Suprapubic skin (tissue), 3 donors: ENCODE measurements around the gene TPCN2.

Source experiments
- EP300 ChIP-seq: sonication (generic); formaldehyde crosslinking; IDR thresholded peaks from one replicate; pipeline ENCODE4 v1.6.1; 2017; ENCODE audit warnings: antibody characterized with exemption
- POLR2A ChIP-seq, 2 donors: fragments of 450-650 bp; IDR thresholded peaks; one replicate each; pipeline ENCODE4 v1.6.1; 2017; ENCODE audit warnings: antibody characterized with exemption in 2 of 2, mild to moderate bottlenecking in 2 of 2, moderate library complexity in 2 of 2
- TF ChIP-seq, protein P1 (sequence below), 2 donors: fragments of 200-600 bp in 1 of 2; fragments of 450-650 bp in 1 of 2; sonication (generic) in 1 of 2; IDR thresholded peaks; one replicate each; pipeline ENCODE4 v1.5.1; 2016 to 2019; ENCODE audit warnings: antibody characterized with exemption in 2 of 2, mild to moderate bottlenecking in 1 of 2, moderate library complexity in 1 of 2

DNA sequence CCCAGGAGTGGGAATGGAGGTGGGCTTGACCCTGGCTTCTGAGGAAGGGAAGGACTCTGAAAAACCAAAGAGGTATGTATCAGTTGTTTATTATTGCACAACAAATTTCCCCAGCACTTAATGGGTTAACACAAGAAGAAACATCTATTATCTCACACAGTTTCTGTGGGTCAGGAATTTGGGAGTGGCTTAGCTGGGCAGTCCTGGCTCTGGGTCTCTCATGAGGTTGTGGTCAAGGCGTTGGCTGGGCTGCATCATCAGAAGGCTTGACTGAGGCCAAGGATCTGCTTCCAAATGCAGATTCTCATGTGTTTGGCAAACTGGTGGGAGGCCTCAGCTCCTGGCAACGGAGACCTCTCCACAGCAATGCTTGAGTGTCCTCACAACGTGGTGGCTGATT lies 89.5 kb downstream of the TPCN2 start:
- TF ChIP-seq, protein P1, sequence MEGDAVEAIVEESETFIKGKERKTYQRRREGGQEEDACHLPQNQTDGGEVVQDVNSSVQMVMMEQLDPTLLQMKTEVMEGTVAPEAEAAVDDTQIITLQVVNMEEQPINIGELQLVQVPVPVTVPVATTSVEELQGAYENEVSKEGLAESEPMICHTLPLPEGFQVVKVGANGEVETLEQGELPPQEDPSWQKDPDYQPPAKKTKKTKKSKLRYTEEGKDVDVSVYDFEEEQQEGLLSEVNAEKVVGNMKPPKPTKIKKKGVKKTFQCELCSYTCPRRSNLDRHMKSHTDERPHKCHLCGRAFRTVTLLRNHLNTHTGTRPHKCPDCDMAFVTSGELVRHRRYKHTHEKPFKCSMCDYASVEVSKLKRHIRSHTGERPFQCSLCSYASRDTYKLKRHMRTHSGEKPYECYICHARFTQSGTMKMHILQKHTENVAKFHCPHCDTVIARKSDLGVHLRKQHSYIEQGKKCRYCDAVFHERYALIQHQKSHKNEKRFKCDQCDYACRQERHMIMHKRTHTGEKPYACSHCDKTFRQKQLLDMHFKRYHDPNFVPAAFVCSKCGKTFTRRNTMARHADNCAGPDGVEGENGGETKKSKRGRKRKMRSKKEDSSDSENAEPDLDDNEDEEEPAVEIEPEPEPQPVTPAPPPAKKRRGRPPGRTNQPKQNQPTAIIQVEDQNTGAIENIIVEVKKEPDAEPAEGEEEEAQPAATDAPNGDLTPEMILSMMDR (IDR thresholded peaks at IDR 0.05), result no peak
- no peak for TF ChIP-seq POLR2A (IDR thresholded peaks at IDR 0.05)
- no peak for TF ChIP-seq EP300
